BE2C (cell line): Measurements from ENCODE around the gene MALAT1.

Experiments used
- DNase-seq: peaks from one replicate; pipeline ENCODE4 v3.0.0-alpha.2; 2020
- H3K27me3 ChIP-seq: fragments of 250-450 bp; sonication (Bioruptor Pico); 2 replicates; pipeline ENCODE4 v1.5.1; 2020; ENCODE audit warnings: mild to moderate bottlenecking
- H3K36me3 ChIP-seq: fragments of 250-450 bp; sonication (Bioruptor Pico); 2 replicates; pipeline ENCODE4 v1.5.1; 2020; ENCODE audit warnings: mild to moderate bottlenecking
- H3K4me1 ChIP-seq: fragments of 250-450 bp; sonication (Bioruptor Pico); 2 replicates; pipeline ENCODE4 v1.5.1; 2020
- H3K4me3 ChIP-seq: 2 replicates; pipeline ENCODE4 v1.5.1; 2011; ENCODE audit warnings: low read depth, low read length
- H3K9me3 ChIP-seq: fragments of 250-450 bp; sonication (Bioruptor Pico); 2 replicates; pipeline ENCODE4 v1.5.1; 2020
- CTCF ChIP-seq: IDR thresholded peaks from 2 replicates; pipeline ENCODE4 v1.5.1; 2012; ENCODE audit warnings: mild to moderate bottlenecking, low read depth, low read length

Gene MALAT1

GRCh38 chr11:65525546-65526480 is 27.0 kb downstream of the MALAT1 start:
- no peaks in the 10 kb centered on the region for H3K36me3 ChIP-seq
- H3K9me3 ChIP-seq: no peaks in the 10 kb centered on the region
- H3K27me3 ChIP-seq: no peaks in the 10 kb centered on the region
- no peak for DNase-seq
- H3K4me1 ChIP-seq: no peaks in the 10 kb centered on the region
- H3K4me3 ChIP-seq: peak overlapping the region; percentile 69
- TF ChIP-seq CTCF: no peak

GRCh38 chr11:65526744-65527143 is 27.9 kb downstream of the MALAT1 start:
- Histone ChIP-seq H3K27me3 (no peaks in the 10 kb centered on the region), H3K36me3 (no peaks in the 10 kb centered on the region), H3K9me3 (no peaks in the 10 kb centered on the region), H3K4me3 (no peak overlapping the region), H3K4me1 (no peaks in the 10 kb centered on the region)
- no peak for DNase-seq
- no peak for TF ChIP-seq CTCF

GRCh38 chr11:65528819-65529350 is 30.0 kb downstream of the MALAT1 start:
- TF ChIP-seq CTCF: no peak
- Histone ChIP-seq H3K4me1 (no peaks in the 10 kb centered on the region), H3K4me3 (no peak overlapping the region), H3K36me3 (no peaks in the 10 kb centered on the region), H3K27me3 (no peaks in the 10 kb centered on the region), H3K9me3 (no peaks in the 10 kb centered on the region)
- DNase-seq: no peak

- TF ChIP-seq CTCF: no peak
- Histone ChIP-seq H3K36me3 (no peaks in the 10 kb centered on the region), H3K27me3 (no peaks in the 10 kb centered on the region), H3K9me3 (no peaks in the 10 kb centered on the region), H3K4me1 (no peaks in the 10 kb centered on the region), H3K4me3 (no peak overlapping the region)
- DNase-seq: no peak
These were observed 30.8 kb downstream of the MALAT1 start for GRCh38 chr11:65529475-65530156.

- no peak for DNase-seq
- H3K36me3 ChIP-seq: no peaks in the 10 kb centered on the region
- no peaks in the 10 kb centered on the region for H3K9me3 ChIP-seq
- no peaks in the 10 kb centered on the region for H3K4me1 ChIP-seq
- no peak overlapping the region for H3K4me3 ChIP-seq
- TF ChIP-seq CTCF: no peak
- no peaks in the 10 kb centered on the region for H3K27me3 ChIP-seq
These were observed 31.3 kb downstream of the MALAT1 start for GRCh38 chr11:65530157-65530496.
